ENCODE data around the gene C22orf23.

The C22orf23 gene

DNA sequence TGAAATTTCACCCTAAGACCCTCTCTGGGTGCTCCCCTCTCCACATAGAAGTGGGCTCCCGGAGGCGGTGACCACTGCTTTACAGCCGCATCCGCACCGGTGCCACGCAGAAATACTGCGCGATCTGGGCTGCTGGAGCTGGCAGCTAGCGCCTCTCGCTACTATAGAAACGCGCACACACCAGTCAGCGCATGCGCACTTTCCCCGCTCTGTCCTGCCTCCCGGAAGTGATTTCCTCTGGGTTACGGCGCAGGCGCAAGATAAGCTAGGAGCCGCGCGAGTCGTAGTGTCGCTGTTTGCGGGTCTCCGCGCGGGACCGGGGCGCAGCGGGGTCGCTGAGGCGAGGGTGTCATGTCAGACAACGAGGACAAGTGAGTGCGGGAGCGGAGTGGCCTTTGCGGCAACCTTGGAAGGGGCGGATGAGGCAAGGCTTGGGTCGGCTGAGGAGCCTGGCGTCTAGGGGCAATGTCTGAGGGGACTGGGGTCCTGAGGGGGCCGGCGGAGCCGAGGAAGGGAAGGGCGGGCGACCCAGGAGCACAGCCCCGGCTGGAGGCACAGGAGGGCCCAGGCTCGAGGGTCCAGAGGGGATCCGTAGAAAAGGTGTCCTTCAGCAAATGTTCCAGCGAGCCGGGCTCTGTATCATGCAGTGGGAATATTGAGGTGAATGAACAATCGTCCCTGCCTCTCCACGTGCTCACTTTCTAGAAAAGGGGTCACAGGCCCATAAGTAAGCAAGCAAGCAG is at the start of gene C22orf23, which contains the start of gene POLR2F:
Gene C22orf23, minus strand, starts transcription at position 165 of the 743 bp plus-strand sequence. CDS start 452 bp downstream, outside the sequence.
Gene POLR2F, plus strand, starts transcription at position 263 of the 743 bp plus-strand sequence. Its CDS starts 89 bp downstream, at position 352.
- Mint-ChIP-seq H3K4me1 (ENCODE audit: low read depth) (peaks cover 14% of the 10 kb centered on the region), H3K27me3 (ENCODE audit: low read depth) (peaks cover 18% of the 10 kb centered on the region), H3K9me3 (no peaks in the 10 kb centered on the region), H3K36me3 (ENCODE audit: low read depth) (peaks cover 23% of the 10 kb centered on the region), H3K4me3 (peak within 1 kb of the TSS; percentile 99), H3K27ac (peak within 1 kb of the TSS; percentile 93)

GRCh38 chr22:37999640-38000272 is 46.4 kb upstream of the C22orf23 start:
- no peaks in the 10 kb centered on the region for H3K9me3 Mint-ChIP-seq
- no peak overlapping the region for H3K4me3 Mint-ChIP-seq
- no peaks in the 10 kb centered on the region for H3K36me3 Mint-ChIP-seq (ENCODE audit: low read depth)
- no peaks in the 10 kb centered on the region for H3K27me3 Mint-ChIP-seq (ENCODE audit: low read depth)
- H3K27ac Mint-ChIP-seq = no peak overlapping the region
- H3K4me1 Mint-ChIP-seq (ENCODE audit: low read depth) = no peaks in the 10 kb centered on the region

DNA sequence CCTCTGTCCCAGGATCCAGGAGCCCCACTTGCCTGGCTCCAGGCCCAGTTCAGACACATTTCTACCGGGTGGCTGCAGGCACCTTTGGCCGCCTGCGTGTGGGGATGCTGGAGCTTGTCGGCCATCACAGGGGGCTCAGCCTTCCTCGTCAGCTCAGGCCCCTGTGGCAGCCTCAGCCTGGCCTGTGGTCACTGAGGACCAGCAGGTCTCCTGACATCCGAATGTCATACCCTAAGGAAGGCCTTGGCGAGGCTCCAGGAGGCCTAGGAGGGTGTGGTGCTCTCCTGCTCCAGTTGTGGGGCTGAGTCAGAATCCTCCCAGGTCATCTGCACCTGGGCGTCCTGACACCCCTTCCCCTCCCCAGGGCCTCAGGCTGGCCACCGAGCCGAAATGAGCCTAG is 45.8 kb upstream of the C22orf23 start:
- no peak overlapping the region for H3K27ac Mint-ChIP-seq
- no peaks in the 10 kb centered on the region for H3K4me1 Mint-ChIP-seq (ENCODE audit: low read depth)

GRCh38 chr22:37998543-37998942 is 45.1 kb upstream of the C22orf23 start:
- no peaks in the 10 kb centered on the region for H3K9me3 Mint-ChIP-seq
- H3K27ac Mint-ChIP-seq = no peak overlapping the region
- no peaks in the 10 kb centered on the region for H3K36me3 Mint-ChIP-seq (ENCODE audit: low read depth)
- no peaks in the 10 kb centered on the region for H3K4me1 Mint-ChIP-seq (ENCODE audit: low read depth)
- no peak overlapping the region for H3K4me3 Mint-ChIP-seq
- H3K27me3 Mint-ChIP-seq (ENCODE audit: low read depth) = no peaks in the 10 kb centered on the region

More for the DNA sequence above, 45.8 kb upstream of the C22orf23 start:
- Mint-ChIP-seq H3K4me3 (no peak overlapping the region), H3K36me3 (ENCODE audit: low read depth) (no peaks in the 10 kb centered on the region), H3K9me3 (no peaks in the 10 kb centered on the region), H3K27me3 (ENCODE audit: low read depth) (no peaks in the 10 kb centered on the region)

DNA sequence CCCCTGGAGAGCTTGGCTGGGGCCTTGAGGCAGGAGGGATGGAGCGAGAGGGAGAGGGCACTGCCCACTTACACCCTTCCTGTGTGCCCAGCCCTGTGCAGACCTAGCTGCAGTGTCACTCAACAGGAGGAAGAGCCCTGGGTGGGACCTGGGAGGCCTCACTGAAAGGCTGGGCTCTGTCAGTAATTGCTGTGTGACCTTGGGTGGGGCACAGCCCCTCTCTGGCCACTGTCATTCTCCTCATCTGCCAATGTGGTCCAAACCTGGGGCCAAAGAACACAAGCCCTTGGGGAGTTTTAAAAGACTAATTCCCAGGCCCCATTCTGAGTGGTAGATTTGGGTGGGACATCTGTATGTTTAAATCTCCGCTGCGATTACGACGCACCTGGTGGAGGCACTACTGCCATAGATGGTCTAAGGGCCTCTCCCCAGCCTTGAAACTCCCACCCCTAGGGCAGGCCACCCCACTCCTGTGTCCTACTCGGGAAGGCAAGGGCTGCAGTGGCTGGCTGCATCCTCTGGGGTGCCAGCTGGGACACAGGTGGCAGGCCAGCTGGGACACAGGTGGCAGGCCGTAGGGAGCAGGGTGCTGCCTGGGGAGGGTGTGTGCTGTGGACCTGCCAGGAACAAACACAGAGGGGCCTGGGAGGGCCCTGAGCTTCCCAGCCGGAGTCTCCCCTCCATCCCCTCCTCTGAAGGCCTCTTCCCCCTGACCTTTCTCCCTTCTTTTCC is 43.3 kb upstream of the C22orf23 start:
- Mint-ChIP-seq H3K27me3 (ENCODE audit: low read depth) (no peaks in the 10 kb centered on the region), H3K27ac (no peak overlapping the region), H3K4me1 (ENCODE audit: low read depth) (no peaks in the 10 kb centered on the region), H3K9me3 (no peaks in the 10 kb centered on the region), H3K4me3 (no peak overlapping the region), H3K36me3 (ENCODE audit: low read depth) (no peaks in the 10 kb centered on the region)

DNA sequence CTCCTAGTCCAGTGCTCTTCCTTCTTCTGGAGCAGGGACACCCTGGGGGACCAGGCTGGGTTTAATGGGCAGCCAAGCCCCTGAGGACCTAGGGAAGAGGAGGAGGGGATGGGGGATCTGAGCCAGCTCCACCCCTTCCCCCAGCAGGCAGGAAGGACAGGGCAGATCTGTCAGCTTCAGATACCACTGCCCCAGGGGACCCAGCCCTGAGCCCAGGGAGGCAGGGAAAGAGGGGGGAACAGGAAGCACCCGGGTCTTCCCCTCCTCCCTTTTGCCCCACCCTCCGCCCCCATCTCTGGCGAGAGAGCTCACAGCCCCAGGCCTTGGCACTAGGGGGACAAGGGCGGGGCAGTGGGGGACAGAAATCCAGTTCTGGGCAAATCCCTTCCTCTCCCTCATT is 42.7 kb upstream of the C22orf23 start:
- no peaks in the 10 kb centered on the region for H3K27me3 Mint-ChIP-seq (ENCODE audit: low read depth)
- no peaks in the 10 kb centered on the region for H3K4me1 Mint-ChIP-seq (ENCODE audit: low read depth)
- H3K27ac Mint-ChIP-seq = no peak overlapping the region
- no peaks in the 10 kb centered on the region for H3K36me3 Mint-ChIP-seq (ENCODE audit: low read depth)
- no peaks in the 10 kb centered on the region for H3K9me3 Mint-ChIP-seq
- no peak overlapping the region for H3K4me3 Mint-ChIP-seq

GRCh38 chr22:37995460-37995859 is 42.1 kb upstream of the C22orf23 start:
- Mint-ChIP-seq H3K36me3 (ENCODE audit: low read depth) (no peaks in the 10 kb centered on the region), H3K9me3 (no peaks in the 10 kb centered on the region), H3K4me3 (no peak overlapping the region), H3K27me3 (ENCODE audit: low read depth) (no peaks in the 10 kb centered on the region), H3K4me1 (ENCODE audit: low read depth) (no peaks in the 10 kb centered on the region), H3K27ac (no peak overlapping the region)

DNA sequence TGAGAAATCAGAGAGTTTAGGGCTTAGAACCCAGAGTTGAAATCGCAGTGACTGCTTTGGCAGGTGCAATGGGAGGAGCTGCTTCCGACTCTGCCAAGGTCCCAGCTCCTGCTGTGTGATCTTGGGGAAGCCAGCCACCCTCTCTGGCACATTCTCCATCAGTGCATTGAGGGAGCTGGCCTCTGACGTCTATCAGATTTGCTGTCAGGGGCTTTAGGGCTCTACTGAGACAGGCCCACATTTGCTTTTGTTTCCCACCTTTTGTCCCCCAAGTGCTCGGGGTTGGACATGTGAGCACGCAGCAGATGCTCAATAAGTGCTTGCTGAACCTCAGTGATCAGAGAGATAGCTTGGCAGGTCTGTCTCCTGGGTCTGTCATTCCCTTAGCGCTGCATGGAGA is 41.6 kb upstream of the C22orf23 start:
- no peaks in the 10 kb centered on the region for H3K4me1 Mint-ChIP-seq (ENCODE audit: low read depth)
- no peaks in the 10 kb centered on the region for H3K36me3 Mint-ChIP-seq (ENCODE audit: low read depth)
- H3K4me3 Mint-ChIP-seq = no peak overlapping the region
- H3K9me3 Mint-ChIP-seq = no peaks in the 10 kb centered on the region
- no peak overlapping the region for H3K27ac Mint-ChIP-seq
- H3K27me3 Mint-ChIP-seq (ENCODE audit: low read depth) = no peaks in the 10 kb centered on the region

DNA sequence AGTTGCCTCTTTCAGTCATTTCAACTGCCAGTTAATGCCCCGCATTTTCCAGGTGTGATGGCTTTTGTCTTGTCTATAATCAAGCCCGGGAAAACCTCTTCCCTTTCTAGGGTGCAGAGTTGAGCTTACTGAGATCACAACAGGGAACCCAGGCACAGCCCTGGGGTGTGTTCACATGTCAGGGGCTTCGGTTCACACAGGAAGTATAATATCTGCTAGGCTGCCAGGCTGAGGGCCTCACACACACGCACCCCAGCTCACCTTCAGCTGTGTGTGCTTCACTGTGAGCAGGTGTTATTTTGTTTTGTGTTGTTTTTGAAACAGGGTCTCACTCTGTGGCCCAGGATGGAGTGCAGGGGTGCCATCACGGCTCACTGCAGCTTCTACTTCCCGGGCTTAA is 40.6 kb upstream of the C22orf23 start:
- Mint-ChIP-seq H3K4me3 (no peak overlapping the region), H3K27ac (no peak overlapping the region), H3K27me3 (ENCODE audit: low read depth) (no peaks in the 10 kb centered on the region), H3K36me3 (ENCODE audit: low read depth) (no peaks in the 10 kb centered on the region), H3K4me1 (ENCODE audit: low read depth) (no peaks in the 10 kb centered on the region), H3K9me3 (no peaks in the 10 kb centered on the region)

DNA sequence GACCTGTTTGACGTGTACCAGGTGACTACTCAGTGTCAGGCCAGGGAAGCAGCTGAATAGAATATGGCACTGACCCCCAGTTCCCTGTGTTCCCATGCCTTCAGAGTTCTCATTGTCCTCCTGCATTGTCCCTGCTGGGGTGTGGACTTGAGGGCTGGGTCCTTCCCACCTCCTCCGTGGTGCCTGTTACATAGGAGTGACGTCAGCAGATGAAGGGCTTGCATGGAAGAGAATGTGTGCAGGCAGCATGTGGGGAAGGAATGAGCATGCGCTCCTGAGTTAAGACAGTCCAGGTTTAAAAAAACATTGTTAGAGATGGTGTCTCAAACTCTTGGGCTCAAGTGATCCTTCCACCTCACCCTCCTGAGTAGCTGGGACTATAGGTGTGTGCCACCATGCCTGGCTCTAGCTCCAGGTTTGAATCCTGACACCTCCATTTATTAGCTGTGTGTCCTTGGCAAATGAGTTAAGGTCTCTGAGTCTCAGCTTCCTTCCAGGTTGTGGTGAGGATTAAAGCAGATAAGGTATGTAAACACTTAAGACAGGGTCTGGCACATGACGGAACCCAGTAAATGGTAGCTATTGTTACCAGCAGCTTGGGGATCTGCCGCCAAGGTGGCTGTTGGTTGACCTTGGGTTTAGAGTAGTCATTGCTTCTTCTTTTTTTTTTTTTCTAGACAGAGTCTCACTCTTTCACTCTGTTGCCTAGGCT is 38.5 kb upstream of the C22orf23 start:
- Mint-ChIP-seq H3K27me3 (ENCODE audit: low read depth) (no peaks in the 10 kb centered on the region), H3K4me1 (ENCODE audit: low read depth) (no peaks in the 10 kb centered on the region), H3K4me3 (no peak overlapping the region), H3K36me3 (ENCODE audit: low read depth) (no peaks in the 10 kb centered on the region), H3K27ac (no peak overlapping the region), H3K9me3 (no peaks in the 10 kb centered on the region)

DNA sequence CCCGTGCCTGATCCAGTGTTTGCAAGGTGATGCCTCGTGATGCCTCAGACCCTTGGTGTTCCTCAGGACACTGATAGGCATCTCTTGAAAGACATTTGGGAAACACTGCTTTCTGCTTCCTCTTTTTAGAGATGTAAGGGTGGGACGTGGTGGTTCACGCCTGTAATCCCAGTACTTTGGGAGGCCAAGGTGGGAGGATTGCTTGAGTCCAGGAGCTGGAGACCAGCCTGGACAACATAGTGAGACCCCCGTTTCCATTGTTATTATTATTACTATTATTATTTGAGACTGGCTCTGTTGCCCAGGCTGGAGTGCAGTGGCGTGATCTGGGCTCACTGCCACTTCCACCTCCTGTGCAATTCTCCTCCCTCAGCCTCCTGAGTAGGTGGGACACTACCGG is 37.5 kb upstream of the C22orf23 start:
- no peaks in the 10 kb centered on the region for H3K9me3 Mint-ChIP-seq
- H3K27me3 Mint-ChIP-seq (ENCODE audit: low read depth) = no peaks in the 10 kb centered on the region
- H3K4me1 Mint-ChIP-seq (ENCODE audit: low read depth) = no peaks in the 10 kb centered on the region
- no peaks in the 10 kb centered on the region for H3K36me3 Mint-ChIP-seq (ENCODE audit: low read depth)
- no peak overlapping the region for H3K4me3 Mint-ChIP-seq
- no peak overlapping the region for H3K27ac Mint-ChIP-seq

- no peak overlapping the region for H3K27ac Mint-ChIP-seq
- H3K4me3 Mint-ChIP-seq = no peak overlapping the region
- H3K27me3 Mint-ChIP-seq (ENCODE audit: low read depth) = no peaks in the 10 kb centered on the region
- H3K36me3 Mint-ChIP-seq (ENCODE audit: low read depth) = no peaks in the 10 kb centered on the region
- H3K4me1 Mint-ChIP-seq (ENCODE audit: low read depth) = no peaks in the 10 kb centered on the region
- H3K9me3 Mint-ChIP-seq = no peaks in the 10 kb centered on the region
Observed at GRCh38 chr22:37990301-37990700, 36.9 kb upstream of the C22orf23 start.

DNA sequence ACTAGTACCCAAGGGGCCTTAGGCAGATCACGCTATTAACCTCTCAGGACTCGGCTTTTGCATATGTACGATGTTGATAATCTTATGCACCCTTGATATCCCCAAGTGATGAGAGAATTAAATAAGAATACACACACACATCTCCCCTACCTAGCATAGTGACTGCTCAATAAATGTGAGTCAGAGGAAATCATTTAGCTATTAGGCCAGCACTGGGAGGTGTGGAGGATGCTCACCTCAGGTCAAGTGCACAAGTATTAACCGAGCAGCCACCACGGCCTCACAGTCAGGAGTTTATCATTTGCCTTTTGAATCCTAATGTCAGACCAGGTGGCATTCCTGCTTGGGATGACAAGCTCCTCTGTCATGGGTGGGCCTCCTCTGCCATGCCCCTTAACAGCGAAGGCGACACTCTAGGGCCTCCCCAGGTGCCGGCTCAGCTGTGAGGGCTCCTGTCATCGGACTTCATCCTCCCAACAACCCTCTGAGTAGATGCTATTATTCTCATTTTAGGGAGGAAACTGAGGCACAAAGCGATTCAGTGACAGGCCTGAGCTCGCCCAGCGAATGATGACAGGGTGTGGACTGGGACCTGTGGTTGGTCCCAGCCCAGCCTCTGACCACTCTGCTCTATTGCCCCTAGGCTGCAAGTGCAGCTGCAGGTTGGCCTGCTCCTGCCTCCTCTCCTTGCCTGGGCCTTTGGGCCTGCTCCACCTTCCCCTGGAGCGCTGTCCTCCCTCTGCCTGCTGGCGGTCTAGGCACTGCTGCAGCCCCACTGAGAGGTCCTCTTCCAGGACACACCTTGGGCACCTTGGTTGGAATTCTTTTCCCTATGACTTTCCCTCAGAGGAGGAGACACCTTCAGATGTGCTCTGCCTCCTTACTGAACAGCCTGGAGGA is 36.0 kb upstream of the C22orf23 start:
- no peaks in the 10 kb centered on the region for H3K4me1 Mint-ChIP-seq (ENCODE audit: low read depth)
- H3K9me3 Mint-ChIP-seq = no peaks in the 10 kb centered on the region
- no peak overlapping the region for H3K27ac Mint-ChIP-seq
- H3K4me3 Mint-ChIP-seq = no peak overlapping the region
- H3K36me3 Mint-ChIP-seq (ENCODE audit: low read depth) = no peaks in the 10 kb centered on the region
- no peaks in the 10 kb centered on the region for H3K27me3 Mint-ChIP-seq (ENCODE audit: low read depth)
